ENCODE data around the gene LEP.

Gene LEP

GRCh38 chr7:128260069-128260795 is 19.2 kb downstream of the LEP start:
- peaks cover 3% of the 10 kb centered on the region for H3K27me3 ChIP-seq (ENCODE audit: insufficient read depth, low read length, poor library complexity)
- H3K4me3 ChIP-seq (ENCODE audit: low read depth in 1 of 2, low read length in 2 of 2): no peak overlapping the region
- no peaks in the 10 kb centered on the region for H4K20me1 ChIP-seq (ENCODE audit: insufficient read depth, low read length)
- no peaks in the 10 kb centered on the region for H3K4me1 ChIP-seq (ENCODE audit: insufficient read depth, low read length)
- ATAC-seq (ENCODE audit: insufficient read depth, low read depth) (no peak), DNase-seq (no peak)
- H3K4me2 ChIP-seq (ENCODE audit: insufficient read depth, low read length): no peak overlapping the region
- no peaks in the 10 kb centered on the region for H3K36me3 ChIP-seq (ENCODE audit: insufficient read depth, low read length)
- no peaks in the 10 kb centered on the region for H3K9me3 ChIP-seq (ENCODE audit: insufficient read depth, low read length, severe bottlenecking)
- no peak overlapping the region for H2AFZ ChIP-seq (ENCODE audit: low read depth, low read length)
- H3K9ac ChIP-seq (ENCODE audit: low read depth, low read length): no peak overlapping the region
- no peak for TF ChIP-seq CTCF (IDR thresholded peaks at IDR 0.05; ENCODE audit: borderline replicate concordance, extremely low read depth, low read length, poor library complexity, severe bottlenecking)
- TF ChIP-seq EZH2 (IDR thresholded peaks at IDR 0.05; ENCODE audit: borderline replicate concordance, low read depth, low read length, severe bottlenecking): no peak
- no peaks in the 10 kb centered on the region for H3K79me2 ChIP-seq (ENCODE audit: insufficient read depth, low read length)
- H3K27ac ChIP-seq (ENCODE audit: low read length): no peak overlapping the region

- Histone ChIP-seq H2AFZ (ENCODE audit: low read depth, low read length) (no peak overlapping the region), H3K4me2 (ENCODE audit: insufficient read depth, low read length) (no peak overlapping the region), H3K4me3 (ENCODE audit: low read depth in 1 of 2, low read length in 2 of 2) (no peak overlapping the region), H4K20me1 (ENCODE audit: insufficient read depth, low read length) (no peaks in the 10 kb centered on the region; the same call in 1 of the 2 replicates), H3K4me1 (ENCODE audit: insufficient read depth, low read length) (no peaks in the 10 kb centered on the region), H3K9ac (ENCODE audit: low read depth, low read length) (no peak overlapping the region), H3K79me2 (ENCODE audit: insufficient read depth, low read length) (no peaks in the 10 kb centered on the region), H3K36me3 (ENCODE audit: insufficient read depth, low read length) (no peaks in the 10 kb centered on the region), H3K9me3 (ENCODE audit: insufficient read depth, low read length, severe bottlenecking) (no peaks in the 10 kb centered on the region), H3K27ac (ENCODE audit: low read length) (no peak overlapping the region), H3K27me3 (ENCODE audit: insufficient read depth, low read length, poor library complexity) (peaks cover 3% of the 10 kb centered on the region)
- DNase-seq (no peak), ATAC-seq (ENCODE audit: insufficient read depth, low read depth) (no peak)
- TF ChIP-seq CTCF (IDR thresholded peaks at IDR 0.05; ENCODE audit: borderline replicate concordance, extremely low read depth, low read length, poor library complexity, severe bottlenecking) (no peak), EZH2 (IDR thresholded peaks at IDR 0.05; ENCODE audit: borderline replicate concordance, low read depth, low read length, severe bottlenecking) (no peak)
Measured at GRCh38 chr7:128262273-128263028, 21.4 kb downstream of the LEP start.

GRCh38 chr7:128263420-128263819 is 22.3 kb downstream of the LEP start:
- Histone ChIP-seq H4K20me1 (ENCODE audit: insufficient read depth, low read length) (no peaks in the 10 kb centered on the region; the same call in 1 of the 2 replicates), H3K4me1 (ENCODE audit: insufficient read depth, low read length) (no peaks in the 10 kb centered on the region), H3K27ac (ENCODE audit: low read length) (no peak overlapping the region), H3K36me3 (ENCODE audit: insufficient read depth, low read length) (no peaks in the 10 kb centered on the region), H3K4me2 (ENCODE audit: insufficient read depth, low read length) (no peak overlapping the region), H3K27me3 (ENCODE audit: insufficient read depth, low read length, poor library complexity) (peaks cover 3% of the 10 kb centered on the region), H3K79me2 (ENCODE audit: insufficient read depth, low read length) (no peaks in the 10 kb centered on the region), H3K9ac (ENCODE audit: low read depth, low read length) (no peak overlapping the region), H3K4me3 (ENCODE audit: low read depth in 1 of 2, low read length in 2 of 2) (no peak overlapping the region), H3K9me3 (ENCODE audit: insufficient read depth, low read length, severe bottlenecking) (no peaks in the 10 kb centered on the region), H2AFZ (ENCODE audit: low read depth, low read length) (no peak overlapping the region)
- ATAC-seq (ENCODE audit: insufficient read depth, low read depth) (no peak), DNase-seq (no peak)
- TF ChIP-seq CTCF (IDR thresholded peaks at IDR 0.05; ENCODE audit: borderline replicate concordance, extremely low read depth, low read length, poor library complexity, severe bottlenecking): no peak
- TF ChIP-seq EZH2 (IDR thresholded peaks at IDR 0.05; ENCODE audit: borderline replicate concordance, low read depth, low read length, severe bottlenecking): no peak

All from DND-41 (cell line).